Skeletal muscle cell (primary cell): ENCODE results near the gene SYT2.
"Not testable (repeated sequence)": the region's sequence is repeated elsewhere in the genome, so short reads cannot be mapped to it uniquely, and the experiment has no call there.

Experiments used
- DNase-seq: peaks from one replicate; pipeline ENCODE4 v3.0.0-alpha.2; 2010; ENCODE audit warnings: low read depth
- H3K4me3 ChIP-seq: 2 replicates; pipeline ENCODE4 v1.5.1; 2011; ENCODE audit warnings: low read depth, mild to moderate bottlenecking, control low read depth, low read length, moderate library complexity

The SYT2 gene

GRCh38 chr1:202586018-202586821 lies 124.0 kb downstream of the SYT2 start:
- no peak overlapping the region for H3K4me3 ChIP-seq
- peak; percentile 62 for DNase-seq

DNA sequence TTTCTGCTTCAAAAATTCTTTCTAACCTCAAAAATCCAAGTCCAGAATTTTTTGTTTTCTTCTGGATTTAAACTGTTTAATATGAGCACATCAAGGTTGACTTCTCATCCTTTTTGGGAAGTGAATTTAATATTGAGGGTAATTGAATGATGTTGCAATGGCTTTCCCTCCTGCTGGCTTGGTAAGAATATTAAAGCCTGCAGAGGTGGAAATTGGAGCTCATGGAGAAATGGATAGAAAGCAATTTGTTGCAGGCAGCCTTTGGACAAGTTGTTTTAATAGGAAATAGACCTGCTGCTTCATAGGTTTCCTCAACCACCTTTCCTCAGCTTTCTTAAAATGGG lies 124.7 kb downstream of the SYT2 start:
- no peak overlapping the region for H3K4me3 ChIP-seq
- DNase-seq = no peak

DNA sequence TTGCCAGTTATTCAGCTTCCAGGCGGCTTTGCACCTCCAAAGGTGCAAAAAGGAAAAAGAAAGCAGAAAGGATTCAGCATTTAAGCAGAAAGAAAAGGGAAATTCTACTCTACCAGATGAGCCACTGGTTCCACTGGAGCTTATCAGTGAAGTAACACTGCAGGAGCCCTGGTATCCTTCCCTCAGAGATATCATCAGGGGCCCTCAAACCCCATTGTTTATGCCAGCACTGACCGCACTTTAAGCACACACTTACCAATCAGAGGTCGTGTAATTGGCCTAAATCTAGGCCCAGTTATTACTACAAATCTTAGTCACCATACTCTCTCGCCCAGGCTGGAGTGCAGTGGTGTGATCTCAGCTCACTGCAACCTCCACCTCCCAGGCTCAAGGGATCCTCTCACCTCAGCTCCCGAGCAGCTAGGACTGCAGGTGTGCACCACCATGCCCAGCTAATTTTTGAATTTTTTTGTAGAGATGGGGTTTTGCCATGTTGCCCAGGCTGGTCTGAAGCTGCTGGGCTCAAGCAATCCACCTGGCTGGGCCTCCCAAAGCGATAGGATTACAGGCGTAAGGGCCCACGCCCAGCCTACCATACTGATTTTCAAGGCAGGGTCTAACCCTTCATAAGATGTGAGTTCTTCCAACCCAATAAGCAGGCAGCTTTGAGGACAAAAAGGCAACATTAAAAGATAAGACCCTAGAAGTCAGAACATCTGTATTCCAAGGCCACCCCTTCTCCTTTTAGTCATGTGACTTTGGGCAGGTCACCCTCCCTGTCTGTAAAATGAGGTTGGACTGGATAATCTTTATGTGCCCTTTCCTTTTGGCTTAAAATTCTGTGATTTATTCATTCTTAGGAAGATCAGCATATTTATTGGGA lies 125.3 kb downstream of the SYT2 start:
- H3K4me3 ChIP-seq = no peak overlapping the region
- DNase-seq = no peak

DNA sequence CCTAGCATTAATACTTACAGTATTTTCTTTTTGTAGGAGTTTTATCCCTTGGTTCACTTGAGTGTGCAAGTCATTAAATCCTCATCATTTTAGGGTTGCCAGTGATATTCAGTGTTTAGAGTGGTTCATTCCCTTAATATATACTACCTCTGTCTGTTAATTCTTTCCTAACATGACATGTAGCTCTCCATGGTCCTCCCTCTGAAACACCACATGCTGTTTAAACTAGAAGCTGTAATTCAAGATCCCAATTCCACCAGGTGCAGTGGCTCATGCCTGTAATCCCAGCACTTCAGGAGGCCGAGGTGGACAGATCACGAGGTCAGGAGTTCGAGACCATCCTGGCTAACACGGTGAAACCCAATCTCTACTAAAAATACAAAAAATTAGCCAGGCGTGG lies 127.9 kb downstream of the SYT2 start:
- not testable (repeated sequence) for H3K4me3 ChIP-seq, DNase-seq

DNA sequence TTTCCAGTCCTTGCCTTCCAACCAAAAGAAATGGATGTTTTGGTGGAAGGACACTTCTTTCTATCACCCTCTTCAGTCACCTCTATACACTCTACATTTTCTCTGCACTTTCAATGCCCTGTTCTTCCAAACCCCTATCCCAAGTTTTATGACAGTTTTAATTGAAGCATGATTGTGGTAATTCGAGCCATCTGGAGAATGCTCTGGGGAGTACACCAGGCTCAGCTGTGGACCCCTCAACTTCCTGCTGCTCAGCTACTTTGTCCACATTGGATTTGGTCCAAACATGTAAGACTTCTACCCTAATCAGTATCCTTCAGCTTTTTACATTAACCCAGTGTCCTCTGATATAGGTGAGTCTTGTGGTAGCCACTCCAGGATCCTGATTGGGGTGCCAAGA lies 129.6 kb downstream of the SYT2 start:
- H3K4me3 ChIP-seq = no peak overlapping the region
- DNase-seq = no peak

- H3K4me3 ChIP-seq = no peak overlapping the region
- DNase-seq = peak; percentile 85
These were observed 130.4 kb downstream of the SYT2 start for GRCh38 chr1:202579806-202580205.

DNA sequence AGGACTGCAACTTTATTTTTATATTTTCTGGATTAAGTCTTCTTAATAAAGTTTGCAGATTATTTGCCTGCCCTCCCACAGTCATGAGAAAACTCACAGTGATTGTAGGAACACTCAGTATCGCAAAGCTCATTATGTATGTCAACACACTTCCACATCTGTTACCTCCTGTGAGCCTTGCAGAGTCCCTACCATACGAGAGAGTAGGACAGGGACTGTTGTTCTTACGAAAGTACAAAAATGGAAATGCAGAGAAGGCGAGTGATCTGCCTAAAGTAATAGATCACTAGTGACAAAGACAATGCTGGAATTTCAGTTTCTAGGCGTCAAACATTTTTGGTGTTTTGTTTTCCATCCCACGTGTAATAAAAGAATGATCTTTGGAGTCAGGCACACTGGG lies 131.7 kb downstream of the SYT2 start:
- no peak for DNase-seq
- no peak overlapping the region for H3K4me3 ChIP-seq

- DNase-seq = no peak
These were observed 132.2 kb downstream of the SYT2 start for GRCh38 chr1:202578001-202578504.

DNA sequence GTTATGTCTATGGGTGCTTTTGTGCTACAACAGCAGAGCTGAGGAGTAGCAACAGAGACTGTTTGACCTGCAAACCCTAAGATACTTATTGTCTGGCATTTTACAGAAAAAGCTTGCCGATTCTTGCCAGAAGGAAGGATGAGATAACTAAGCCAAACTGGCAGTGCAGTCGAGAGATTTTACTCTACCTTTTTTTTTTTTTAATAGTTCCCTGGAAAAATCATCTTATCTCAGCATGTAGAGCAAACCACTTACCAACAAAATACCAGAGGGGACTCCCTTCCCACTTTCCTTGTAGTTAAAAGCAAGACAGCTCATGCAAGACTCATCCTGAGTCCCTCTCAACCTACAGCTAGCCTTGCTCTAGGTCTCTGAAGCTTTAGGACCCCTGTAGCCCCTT lies 132.9 kb downstream of the SYT2 start:
- DNase-seq = no peak
- no peak overlapping the region for H3K4me3 ChIP-seq

More at GRCh38 chr1:202578001-202578504, 132.2 kb downstream of the SYT2 start:
- H3K4me3 ChIP-seq = no peak overlapping the region

GRCh38 chr1:202576816-202577215 lies 133.4 kb downstream of the SYT2 start:
- DNase-seq = peak; percentile 70
- H3K4me3 ChIP-seq = no peak overlapping the region

- no peak for DNase-seq
- H3K4me3 ChIP-seq = no peak overlapping the region
These were observed 134.2 kb downstream of the SYT2 start for GRCh38 chr1:202575918-202576653.

- no peak for DNase-seq
- H3K4me3 ChIP-seq = no peak overlapping the region
These were observed 137.4 kb downstream of the SYT2 start for GRCh38 chr1:202572867-202573266.

DNA sequence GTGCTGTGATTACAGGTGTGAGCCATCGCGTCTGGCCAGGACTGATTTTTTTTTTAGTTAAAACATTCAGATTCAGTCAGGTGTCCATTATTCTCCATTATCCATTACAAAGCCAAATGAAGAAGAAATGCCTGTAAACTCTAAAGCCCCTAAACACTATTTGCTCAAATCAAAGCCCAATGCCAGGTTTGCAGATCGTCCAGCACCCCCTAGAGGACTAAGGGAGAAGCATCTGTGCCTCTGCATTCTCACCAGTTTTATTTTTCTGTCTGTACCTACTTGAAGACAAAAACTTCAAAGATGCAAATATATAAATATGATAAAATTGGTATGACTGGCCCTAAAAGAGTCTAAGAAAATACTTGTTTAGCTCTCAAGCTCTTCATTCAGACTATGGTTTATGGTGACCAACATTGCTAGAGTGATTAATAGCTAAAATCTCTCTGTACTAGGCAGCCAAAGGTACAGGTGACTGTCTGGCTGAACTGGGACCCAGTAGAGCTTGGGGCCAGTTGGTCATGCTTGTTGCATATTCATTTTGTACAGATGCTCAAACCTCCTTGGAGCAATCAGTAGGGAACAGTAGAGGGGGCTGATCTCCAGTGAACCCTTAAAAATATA lies 138.4 kb downstream of the SYT2 start:
- DNase-seq = no peak
- no peak overlapping the region for H3K4me3 ChIP-seq

GRCh38 chr1:202569393-202570322 lies 140.6 kb downstream of the SYT2 start:
- H3K4me3 ChIP-seq = no peak overlapping the region
- no peak for DNase-seq

- no peak overlapping the region for H3K4me3 ChIP-seq
- DNase-seq = no peak
These were observed 141.4 kb downstream of the SYT2 start for GRCh38 chr1:202568826-202569225.

DNA sequence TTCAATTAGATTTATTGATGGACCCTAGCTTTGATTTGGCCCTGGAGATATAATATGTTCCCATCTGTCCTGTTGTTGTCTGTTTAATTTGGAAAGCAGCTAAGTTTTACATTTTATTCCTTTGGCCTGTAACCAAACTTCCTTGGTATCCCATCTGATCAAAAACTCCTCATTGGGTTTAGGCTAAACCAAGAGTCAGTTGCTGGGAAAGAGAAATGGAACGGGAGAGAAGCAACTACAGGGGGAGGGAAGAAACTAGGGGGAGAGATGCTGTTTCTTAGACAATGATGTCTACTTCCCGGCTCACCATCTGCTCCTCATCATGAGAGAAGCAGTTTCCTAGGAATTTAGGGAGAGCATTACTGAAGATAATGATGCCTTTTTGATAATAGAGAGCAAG lies 141.8 kb downstream of the SYT2 start:
- H3K4me3 ChIP-seq = no peak overlapping the region
- no peak for DNase-seq

GRCh38 chr1:202567738-202568137 lies 142.5 kb downstream of the SYT2 start:
- no peak for DNase-seq
- no peak overlapping the region for H3K4me3 ChIP-seq

- H3K4me3 ChIP-seq = no peak overlapping the region
These were observed 144.2 kb downstream of the SYT2 start for GRCh38 chr1:202565890-202566602.

More at GRCh38 chr1:202565890-202566602, 144.2 kb downstream of the SYT2 start:
- no peak for DNase-seq
